Stomach (tissue), 9 donors: ENCODE results near the gene WDPCP. TPM values are rescaled to one million over a fixed set of nuclear protein-coding genes. Genes with fewer than 3 reads are reported as not detected.

Source experiments
- DNase-seq, 2 donors: peaks; one replicate each; pipeline versions ENCODE4 v3.0.0 to v3.0.0-alpha.2; 2013 to 2019
- H3K27ac ChIP-seq, 5 donors: fragments of 200-600 bp in 4 of 5; sonication (generic) in 4 of 5; one replicate each; pipeline ENCODE4 v1.5.1; 2013 to 2019; ENCODE audit warnings: mild to moderate bottlenecking in 1 of 5, moderate library complexity in 1 of 5
- H3K27me3 ChIP-seq, 3 donors: fragments of 200-600 bp; sonication (generic); one replicate each; pipeline ENCODE4 v1.5.1; 2017 to 2019; ENCODE audit warnings: mixed run types in 1 of 3
- H3K36me3 ChIP-seq, 4 donors: fragments of 200-600 bp; sonication (generic); 1 replicate in 3 of 4; 2 replicates in 1 of 4; pipeline ENCODE4 v1.5.1; 2016 to 2019
- H3K4me1 ChIP-seq, 4 donors: fragments of 200-600 bp; sonication (generic); one replicate each; pipeline ENCODE4 v1.5.1; 2016 to 2019
- H3K4me3 ChIP-seq, 4 donors: fragments of 200-600 bp; sonication (generic) in 3 of 4; one replicate each; pipeline ENCODE4 v1.5.1; 2016 to 2019; ENCODE audit warnings: mild to moderate bottlenecking in 1 of 4
- H3K9me3 ChIP-seq, 4 donors: fragments of 200-600 bp; sonication (generic); one replicate each; pipeline ENCODE4 v1.5.1; 2016 to 2019
- CTCF ChIP-seq, 7 experiments: fragments of 450-650 bp in 4 of 7; fragments of 200-600 bp in 3 of 7; sonication (generic) in 3 of 7; IDR thresholded peaks; one replicate each; pipeline ENCODE4 v1.5.1; 2016 to 2019; ENCODE audit warnings: antibody characterized with exemption in 7 of 7, control low read depth in 2 of 7, mild to moderate bottlenecking in 1 of 7
- EP300 ChIP-seq: sonication (generic); formaldehyde crosslinking; IDR thresholded peaks from one replicate; pipeline ENCODE4 v1.6.1; 2017; ENCODE audit warnings: antibody characterized with exemption
- POLR2A ChIP-seq, 4 donors: fragments of 450-650 bp; IDR thresholded peaks; one replicate each; pipeline ENCODE4 v1.6.1; 2016; ENCODE audit warnings: antibody characterized with exemption in 4 of 4, control low read depth in 2 of 4, mild to moderate bottlenecking in 1 of 4, moderate library complexity in 1 of 4
- POLR2AphosphoS5 ChIP-seq, 3 donors: sonication (generic); formaldehyde crosslinking; IDR thresholded peaks; one replicate each; pipeline ENCODE4 v1.6.1; 2016; ENCODE audit warnings: antibody characterized with exemption in 3 of 3
- WGBS, 5 donors: extraction: QIAGEN DNeasy Blood & Tissue Kit in 3 of 5; methylation state at CpG; one replicate each; pipeline versions ENCODE4 v1.1.5 to v1.1.7; 2013 to 2018; 5-methylcytosine and 5-hydroxymethylcytosine counted together
- intact Hi-C: fragments of 100-400 bp; cut with DNase I; formaldehyde crosslinking; loops from one replicate; pipeline ENCODE4 v1.15.1; 2023; ENCODE audit warnings: low total_unique reads
- polyA plus RNA-seq, 3 donors: library from polyadenylated mRNA; stranded (reverse); fragments of 200-250 nt; gene quantifications; one replicate each; pipeline ENCODE4 v1.2.3, GENCODE V29; 2013
- total RNA-seq, 5 donors: library from RNA; depleted of rRNA; stranded (reverse); fragments of >200 nt; gene quantifications; one replicate each; pipeline versions ENCODE4 v1.1.0 to v1.2.3, GENCODE V29; 2014 to 2016
- donor health status: healthy with polysubstance abuse.
- donor health status: Bipolar disorder and iron deficiency.
- donor health status: healthy.

WDPCP gene
- total and polyA plus RNA-seq, 8 donors: 1.9 to 38.8 (median 7.7) TPM

GRCh38 chr2:63283273-63283672, 305.0 kb downstream of the WDPCP start:
- no peaks in the 10 kb centered on the region for H3K4me1 ChIP-seq
- WGBS, 5 donors: 82 to 87% (median 86%) methylated on average over 6 of the region's 6 CpGs
- no peak for DNase-seq
- H3K27ac ChIP-seq: no peak overlapping the region
- no peaks in the 10 kb centered on the region for H3K36me3 ChIP-seq
- H3K4me3 ChIP-seq: no peak overlapping the region
- no peaks in the 10 kb centered on the region for H3K27me3 ChIP-seq
- intact Hi-C loops: no loop called here
- TF ChIP-seq CTCF (IDR thresholded peaks at IDR 0.05): no peak
- TF ChIP-seq POLR2A (IDR thresholded peaks at IDR 0.05): no peak
- no peak for TF ChIP-seq POLR2AphosphoS5 (IDR thresholded peaks at IDR 0.05)
- TF ChIP-seq EP300: no peak
- H3K9me3 ChIP-seq: peaks cover 0 to 71% (median 44%) of the 10 kb centered on the region in 4 donors

- DNase-seq: no peak
- no peak for TF ChIP-seq POLR2A (IDR thresholded peaks at IDR 0.05)
- no peak for TF ChIP-seq EP300
- TF ChIP-seq POLR2AphosphoS5 (IDR thresholded peaks at IDR 0.05): no peak
- no peak for TF ChIP-seq CTCF (IDR thresholded peaks at IDR 0.05)
- WGBS, 5 donors: 92 to 96% (median 94%) methylated on average over 4 of the region's 4 CpGs
- no peaks in the 10 kb centered on the region for H3K4me1 ChIP-seq
- intact Hi-C loops: no loop called here
- H3K27ac ChIP-seq: no peak overlapping the region
- H3K4me3 ChIP-seq: no peak overlapping the region
- no peaks in the 10 kb centered on the region for H3K36me3 ChIP-seq
- H3K27me3 ChIP-seq: no peaks in the 10 kb centered on the region
- peaks cover 0 to 68% (median 34%) of the 10 kb centered on the region in 4 donors for H3K9me3 ChIP-seq
Measured at GRCh38 chr2:63272560-63272959, 315.7 kb downstream of the WDPCP start.

- no peak overlapping the region for H3K27ac ChIP-seq
- H3K9me3 ChIP-seq: peaks cover 0 to 57% (median 34%) of the 10 kb centered on the region in 4 donors
Measured at GRCh38 chr2:63270717-63271116, 317.6 kb downstream of the WDPCP start.

GRCh38 chr2:63268946-63269345, 319.3 kb downstream of the WDPCP start:
- intact Hi-C loops: no loop called here
- Histone ChIP-seq H3K27me3 (no peaks in the 10 kb centered on the region), H3K36me3 (no peaks in the 10 kb centered on the region), H3K4me3 (no peak overlapping the region), H3K27ac (no peak overlapping the region), H3K9me3 (peaks cover 0 to 41% (median 27%) of the 10 kb centered on the region in 4 donors), H3K4me1 (no peaks in the 10 kb centered on the region)
- TF ChIP-seq POLR2A (IDR thresholded peaks at IDR 0.05): no peak
- no peak for TF ChIP-seq CTCF (IDR thresholded peaks at IDR 0.05)
- no peak for TF ChIP-seq EP300
- TF ChIP-seq POLR2AphosphoS5 (IDR thresholded peaks at IDR 0.05): no peak
- no peak for DNase-seq

More at GRCh38 chr2:63270717-63271116, 317.6 kb downstream of the WDPCP start:
- no peaks in the 10 kb centered on the region for H3K36me3 ChIP-seq
- H3K27me3 ChIP-seq: no peaks in the 10 kb centered on the region
- intact Hi-C loops: no loop called here
- WGBS, 5 donors: 97 to 100% (median 98%) methylated on average over 2 to 3 of the region's 3 CpGs
- no peak for TF ChIP-seq POLR2A (IDR thresholded peaks at IDR 0.05)
- TF ChIP-seq EP300: no peak
- TF ChIP-seq CTCF (IDR thresholded peaks at IDR 0.05): no peak
- TF ChIP-seq POLR2AphosphoS5 (IDR thresholded peaks at IDR 0.05): no peak
- no peaks in the 10 kb centered on the region for H3K4me1 ChIP-seq
- no peak for DNase-seq
- no peak overlapping the region for H3K4me3 ChIP-seq
